Neural progenitor cell (in vitro differentiated cells): ENCODE results near the gene NME5. TPM values are rescaled to one million over a fixed set of nuclear protein-coding genes. Genes with fewer than 3 reads are reported as not detected.
"Not testable (repeated sequence)": the region's sequence is repeated elsewhere in the genome, so short reads cannot be mapped to it uniquely, and the experiment has no call there.

ENCODE experiments used
- DNase-seq: peaks from one replicate; pipeline ENCODE4 v3.0.0-alpha.2; 2016; ENCODE audit warnings: low spot score
- H2AFZ ChIP-seq: fragments of 200-600 bp; sonication (generic); replicated peaks from 2 replicates; pipeline ENCODE4 v1.6.1; 2016; ENCODE audit warnings: antibody characterized with exemption
- H3F3A ChIP-seq: fragments of 200-600 bp; sonication (generic); 2 replicates; pipeline ENCODE4 v1.6.1; 2016; ENCODE audit warnings: antibody characterized with exemption, low read depth
- H3K27ac ChIP-seq: fragments of 200-600 bp; sonication (generic); 2 replicates; pipeline ENCODE4 v1.5.1; 2016; ENCODE audit warnings: mild to moderate bottlenecking
- H3K27me3 ChIP-seq: fragments of 200-600 bp; sonication (generic); 2 replicates; pipeline ENCODE4 v1.6.1; 2016; ENCODE audit warnings: mild to moderate bottlenecking, moderate library complexity
- H3K36me3 ChIP-seq: fragments of 200-600 bp; sonication (generic); 2 replicates; pipeline ENCODE4 v1.5.1; 2016
- H3K4me1 ChIP-seq: fragments of 200-600 bp; sonication (generic); 2 replicates; pipeline ENCODE4 v1.6.1; 2016; ENCODE audit warnings: mixed run types
- H3K4me2 ChIP-seq: fragments of 200-600 bp; sonication (generic); 2 replicates; pipeline ENCODE4 v1.6.1; 2016
- H3K4me3 ChIP-seq: fragments of 200-600 bp; sonication (generic); 2 replicates; pipeline ENCODE4 v1.5.1; 2016
- H3K79me2 ChIP-seq: fragments of 200-600 bp; sonication (generic); 2 replicates; pipeline ENCODE4 v1.6.1; 2016; ENCODE audit warnings: low read depth
- H3K9ac ChIP-seq: fragments of 200-600 bp; sonication (generic); 2 replicates; pipeline ENCODE4 v1.6.1; 2016
- H3K9me3 ChIP-seq: fragments of 200-600 bp; sonication (generic); 2 replicates; pipeline ENCODE4 v1.5.1; 2016; ENCODE audit warnings: low read depth
- H4K20me1 ChIP-seq: fragments of 200-600 bp; sonication (generic); 2 replicates; pipeline ENCODE4 v1.6.1; 2016; ENCODE audit warnings: low read depth
- H3K27ac Mint-ChIP-seq: 3 replicates; pipeline ENCODE4 v1.8.0; 2021; ENCODE audit warnings: mixed read lengths
- H3K27me3 Mint-ChIP-seq: 2 replicates; pipeline ENCODE4 v1.8.0; 2022; ENCODE audit warnings: low read depth, mild to moderate bottlenecking, inconsistent platforms, moderate library complexity, mixed read lengths; ENCODE audit not compliant: insufficient read depth
- H3K36me3 Mint-ChIP-seq: 3 replicates; pipeline ENCODE4 v1.8.0; 2021; ENCODE audit warnings: mixed read lengths
- H3K4me1 Mint-ChIP-seq: 3 replicates; pipeline ENCODE4 v1.8.0; 2021; ENCODE audit warnings: mixed read lengths
- H3K4me3 Mint-ChIP-seq: 3 replicates; pipeline ENCODE4 v1.8.0; 2021; ENCODE audit warnings: mild to moderate bottlenecking, moderate library complexity, mixed read lengths
- H3K9me3 Mint-ChIP-seq: 3 replicates; pipeline ENCODE4 v1.8.0; 2020; ENCODE audit warnings: mixed read lengths
- CTCF ChIP-seq: fragments of 200-600 bp; sonication (generic); IDR thresholded peaks from 2 replicates; pipeline ENCODE4 v1.5.1; 2017; ENCODE audit warnings: antibody characterized with exemption, mild to moderate bottlenecking
- EZH2 ChIP-seq: fragments of 200-600 bp; sonication (generic); IDR thresholded peaks from 2 replicates; pipeline ENCODE4 v1.6.1; 2017; ENCODE audit warnings: antibody characterized with exemption, mild to moderate bottlenecking, moderate library complexity
- EZH2phosphoT487 ChIP-seq: fragments of 200-600 bp; sonication (generic); IDR thresholded peaks from 2 replicates; pipeline ENCODE4 v1.6.1; 2017; ENCODE audit warnings: antibody characterized with exemption
- total RNA-seq: library from RNA; depleted of rRNA; stranded (reverse); fragments of >200 nt; gene quantifications from 2 replicates; pipeline ENCODE4 v1.2.3, GENCODE V29; 2015; ENCODE audit warnings: low replicate concordance

The NME5 gene
- total RNA-seq, 1 donor from 2014 or later: 8.0 TPM

GRCh38 chr5:138159666-138160065 lies 20.4 kb upstream of the NME5 start:
- TF ChIP-seq EZH2: no peak
- TF ChIP-seq EZH2phosphoT487: no peak
- no peak for TF ChIP-seq CTCF
- Histone ChIP-seq H3K36me3 (peaks cover 32% of the 10 kb centered on the region), H3K9me3 (no peaks in the 10 kb centered on the region), H3K9ac (no peak overlapping the region), H3K27me3 (no peaks in the 10 kb centered on the region), H2AFZ (no peak overlapping the region), H3K4me1 (no peaks in the 10 kb centered on the region), H3K4me3 (no peak overlapping the region), H3K79me2 (no peaks in the 10 kb centered on the region), H3K27ac (no peak overlapping the region), H3K4me2 (no peak overlapping the region), H3F3A (peaks cover 17% of the 10 kb centered on the region), H4K20me1 (peaks cover 11% of the 10 kb centered on the region)
- H3K4me1 Mint-ChIP-seq: no peaks in the 10 kb centered on the region
- DNase-seq: no peak
- H3K4me3 Mint-ChIP-seq: no peak overlapping the region
- no peaks in the 10 kb centered on the region for H3K9me3 Mint-ChIP-seq
- H3K36me3 Mint-ChIP-seq: peaks cover 40% of the 10 kb centered on the region
- no peak overlapping the region for H3K27ac Mint-ChIP-seq
- peaks cover 3% of the 10 kb centered on the region for H3K27me3 Mint-ChIP-seq

DNA sequence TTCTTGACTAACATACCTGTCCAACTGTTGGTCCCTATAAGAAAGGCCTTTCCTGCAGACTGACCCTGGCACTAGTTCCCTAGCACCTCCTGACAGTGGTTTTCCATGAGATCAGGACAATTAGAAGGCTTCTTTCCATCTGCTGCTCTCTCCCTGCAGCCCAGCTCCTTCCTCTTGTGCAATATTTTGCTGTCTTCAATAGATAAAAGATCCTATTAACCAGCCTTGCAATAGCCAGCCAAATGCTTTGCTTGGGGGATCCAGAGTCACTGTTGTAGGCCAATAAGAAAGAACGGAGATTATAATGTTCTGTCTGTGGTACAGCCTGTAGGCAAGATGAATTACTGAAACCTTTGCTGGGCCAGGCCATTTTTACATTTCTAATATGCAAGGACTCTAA lies 18.4 kb upstream of the NME5 start:
- no peaks in the 10 kb centered on the region for H3K9me3 Mint-ChIP-seq
- TF ChIP-seq CTCF (no peak), EZH2phosphoT487 (no peak), EZH2 (no peak)
- Histone ChIP-seq H3K9ac (no peak overlapping the region), H3K79me2 (no peaks in the 10 kb centered on the region), H3K4me3 (no peak overlapping the region), H4K20me1 (no peaks in the 10 kb centered on the region), H3K4me2 (no peak overlapping the region), H3K4me1 (no peaks in the 10 kb centered on the region), H3K27me3 (no peaks in the 10 kb centered on the region), H3K36me3 (peaks cover 16% of the 10 kb centered on the region), H3K9me3 (no peaks in the 10 kb centered on the region), H3K27ac (no peak overlapping the region), H3F3A (peaks cover 17% of the 10 kb centered on the region), H2AFZ (no peak overlapping the region)
- no peaks in the 10 kb centered on the region for H3K4me1 Mint-ChIP-seq
- no peak overlapping the region for H3K27ac Mint-ChIP-seq
- DNase-seq: no peak
- no peaks in the 10 kb centered on the region for H3K27me3 Mint-ChIP-seq
- H3K4me3 Mint-ChIP-seq: no peak overlapping the region
- peaks cover 22% of the 10 kb centered on the region for H3K36me3 Mint-ChIP-seq

- peaks cover 21% of the 10 kb centered on the region for H3K36me3 Mint-ChIP-seq
- H3K27ac Mint-ChIP-seq, H3K79me2 ChIP-seq, H3K9me3 Mint-ChIP-seq, H3K9me3 ChIP-seq, H4K20me1 ChIP-seq, H3K4me1 Mint-ChIP-seq, DNase-seq, H3K27ac ChIP-seq, H3K4me3 Mint-ChIP-seq, H3K4me1 ChIP-seq, H2AFZ ChIP-seq, H3K4me3 ChIP-seq, H3K27me3 ChIP-seq, H3K27me3 Mint-ChIP-seq, H3K4me2 ChIP-seq, H3K9ac ChIP-seq: not testable (repeated sequence)
- peaks cover 11% of the 10 kb centered on the region for H3K36me3 ChIP-seq
- H3F3A ChIP-seq: peaks cover 17% of the 10 kb centered on the region
Observed at GRCh38 chr5:138155977-138156376, 16.7 kb upstream of the NME5 start.

DNA sequence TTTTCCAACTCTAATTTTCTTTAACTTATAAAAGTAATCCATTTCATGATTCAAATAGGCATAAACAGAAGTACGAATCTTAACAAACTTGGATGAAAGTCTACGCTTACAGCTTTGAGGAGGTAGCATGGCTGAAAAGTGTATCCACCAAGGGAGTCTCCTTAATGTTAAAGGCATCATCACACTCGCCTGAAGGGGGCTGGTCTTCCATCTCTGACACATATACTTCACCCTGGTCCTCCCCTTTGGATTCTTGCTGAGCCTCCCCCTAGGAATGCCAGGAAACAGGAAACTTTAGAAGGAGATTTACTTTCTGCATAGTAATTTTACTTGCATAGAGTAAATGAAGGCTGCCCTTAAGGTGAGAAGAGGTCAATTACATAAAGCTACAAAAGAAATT lies 10.3 kb upstream of the NME5 start:
- no peak for DNase-seq
- Histone ChIP-seq H3F3A (no peaks in the 10 kb centered on the region), H3K27ac (no peak overlapping the region), H3K79me2 (no peaks in the 10 kb centered on the region), H3K4me1 (no peaks in the 10 kb centered on the region), H3K9ac (no peak overlapping the region), H3K4me3 (no peak overlapping the region), H2AFZ (no peak overlapping the region), H4K20me1 (no peaks in the 10 kb centered on the region), H3K4me2 (no peak overlapping the region), H3K27me3 (no peaks in the 10 kb centered on the region), H3K9me3 (no peaks in the 10 kb centered on the region), H3K36me3 (no peaks in the 10 kb centered on the region)
- no peak overlapping the region for H3K27ac Mint-ChIP-seq
- TF ChIP-seq CTCF (no peak), EZH2phosphoT487 (no peak), EZH2 (no peak)
- no peaks in the 10 kb centered on the region for H3K4me1 Mint-ChIP-seq
- H3K36me3 Mint-ChIP-seq: no peaks in the 10 kb centered on the region
- no peaks in the 10 kb centered on the region for H3K27me3 Mint-ChIP-seq
- H3K4me3 Mint-ChIP-seq: no peak overlapping the region
- H3K9me3 Mint-ChIP-seq: no peaks in the 10 kb centered on the region
